Measurements from ENCODE around the gene ARHGAP19. TPM values are rescaled to one million over a fixed set of nuclear protein-coding genes. Genes with fewer than 3 reads are reported as not detected.

ARHGAP19 gene
- polyA plus RNA-seq, 1 donor = 17.2 TPM

- Histone ChIP-seq H3K27me3 (ENCODE audit: control insufficient read depth, insufficient read depth, low read length) (no peaks in the 10 kb centered on the region), H3K9me3 (ENCODE audit: control insufficient read depth, low read depth, low read length) (no peaks in the 10 kb centered on the region), H3K36me3 (ENCODE audit: control insufficient read depth, insufficient read depth, low read length) (peaks cover 8% of the 10 kb centered on the region), H3K4me3 (ENCODE audit: low read length) (no peak overlapping the region), H3K4me1 (ENCODE audit: control insufficient read depth, insufficient read depth, low read length) (peaks cover 22% of the 10 kb centered on the region), H3K27ac (ENCODE audit: low read length) (peak overlapping the region; percentile 50)
- 38% methylated on average over 2 of the region's 2 CpGs for WGBS (ENCODE audit: insufficient coverage, low lambda C conversion rate)
- DNase-seq = peak in 1 of 2 donors; percentile 60
Observed at GRCh38 chr10:97261183-97261582, 31.3 kb downstream of the ARHGAP19 start.

DNA sequence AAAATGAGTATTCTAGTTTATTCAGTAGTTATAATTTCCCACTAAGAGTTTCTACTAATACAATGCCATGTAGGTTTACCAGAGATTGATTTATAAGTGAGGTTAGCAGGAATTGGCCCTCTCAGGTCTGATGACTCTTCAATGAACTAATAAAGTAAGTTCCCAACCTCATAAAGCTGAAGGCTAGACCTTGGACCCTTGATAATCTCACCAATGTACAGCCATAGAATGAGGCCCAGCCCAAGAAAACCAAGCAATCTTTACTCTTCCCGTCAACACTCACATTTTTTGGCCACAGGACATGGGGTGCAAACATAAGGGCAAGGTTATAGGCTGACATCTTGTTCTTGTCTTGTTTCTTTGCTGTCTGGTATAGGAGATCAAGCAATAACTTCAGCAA, 33.3 kb downstream of the ARHGAP19 start:
- Histone ChIP-seq H3K4me1 (ENCODE audit: control insufficient read depth, insufficient read depth, low read length) (peaks cover 22% of the 10 kb centered on the region), H3K36me3 (ENCODE audit: control insufficient read depth, insufficient read depth, low read length) (peaks cover 23% of the 10 kb centered on the region), H3K27me3 (ENCODE audit: control insufficient read depth, insufficient read depth, low read length) (no peaks in the 10 kb centered on the region), H3K9me3 (ENCODE audit: control insufficient read depth, low read depth, low read length) (no peaks in the 10 kb centered on the region), H3K27ac (ENCODE audit: low read length) (peak overlapping the region; percentile 86), H3K4me3 (ENCODE audit: low read length) (no peak overlapping the region)
- DNase-seq = peak; percentile 84 to 96
- no CpG with 5 or more reads among the region's 1 CpG for WGBS (ENCODE audit: insufficient coverage, low lambda C conversion rate)

DNA sequence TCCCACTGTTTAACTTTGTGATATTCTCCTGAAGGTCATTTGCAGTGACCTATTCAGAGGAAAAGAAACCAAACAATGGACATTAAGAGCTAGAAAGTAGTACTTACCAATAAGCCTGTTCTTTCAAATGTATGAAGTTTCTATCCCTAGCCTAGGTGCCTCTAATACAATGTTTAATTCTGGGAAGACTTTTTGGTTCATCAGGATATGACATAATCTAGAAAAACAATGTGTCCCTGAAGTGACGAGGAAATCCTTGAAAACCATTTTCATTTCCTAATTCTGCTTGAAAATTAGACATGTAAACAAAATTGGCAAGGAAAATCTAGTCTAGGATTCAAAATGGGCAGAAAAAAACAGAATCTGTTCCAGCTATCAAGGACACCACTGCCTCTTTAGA, 36.1 kb downstream of the ARHGAP19 start:
- 100% methylated on average over 1 of the region's 1 CpG for WGBS (ENCODE audit: insufficient coverage, low lambda C conversion rate)
- no peak for DNase-seq
- Histone ChIP-seq H3K9me3 (ENCODE audit: control insufficient read depth, low read depth, low read length) (no peaks in the 10 kb centered on the region), H3K36me3 (ENCODE audit: control insufficient read depth, insufficient read depth, low read length) (peaks cover 21% of the 10 kb centered on the region), H3K4me3 (ENCODE audit: low read length) (no peak overlapping the region), H3K4me1 (ENCODE audit: control insufficient read depth, insufficient read depth, low read length) (peaks cover 17% of the 10 kb centered on the region), H3K27ac (ENCODE audit: low read length) (no peak overlapping the region), H3K27me3 (ENCODE audit: control insufficient read depth, insufficient read depth, low read length) (no peaks in the 10 kb centered on the region)

GRCh38 chr10:97255512-97256293, 36.7 kb downstream of the ARHGAP19 start:
- WGBS (ENCODE audit: insufficient coverage, low lambda C conversion rate) = 82% methylated on average over 3 of the region's 5 CpGs

GRCh38 chr10:97254694-97255093, 37.7 kb downstream of the ARHGAP19 start:
- no peak for DNase-seq
- Histone ChIP-seq H3K9me3 (ENCODE audit: control insufficient read depth, low read depth, low read length) (no peaks in the 10 kb centered on the region), H3K4me3 (ENCODE audit: low read length) (no peak overlapping the region), H3K27ac (ENCODE audit: low read length) (no peak overlapping the region), H3K27me3 (ENCODE audit: control insufficient read depth, insufficient read depth, low read length) (no peaks in the 10 kb centered on the region), H3K36me3 (ENCODE audit: control insufficient read depth, insufficient read depth, low read length) (peaks cover 23% of the 10 kb centered on the region), H3K4me1 (ENCODE audit: control insufficient read depth, insufficient read depth, low read length) (peaks cover 15% of the 10 kb centered on the region)
- WGBS (ENCODE audit: insufficient coverage, low lambda C conversion rate) = 92% methylated on average over 2 of the region's 3 CpGs

More at GRCh38 chr10:97255512-97256293, 36.7 kb downstream of the ARHGAP19 start:
- Histone ChIP-seq H3K4me1 (ENCODE audit: control insufficient read depth, insufficient read depth, low read length) (peaks cover 15% of the 10 kb centered on the region), H3K9me3 (ENCODE audit: control insufficient read depth, low read depth, low read length) (no peaks in the 10 kb centered on the region), H3K4me3 (ENCODE audit: low read length) (no peak overlapping the region), H3K27me3 (ENCODE audit: control insufficient read depth, insufficient read depth, low read length) (no peaks in the 10 kb centered on the region), H3K36me3 (ENCODE audit: control insufficient read depth, insufficient read depth, low read length) (peaks cover 23% of the 10 kb centered on the region), H3K27ac (ENCODE audit: low read length) (no peak overlapping the region)
- no peak for DNase-seq

DNA sequence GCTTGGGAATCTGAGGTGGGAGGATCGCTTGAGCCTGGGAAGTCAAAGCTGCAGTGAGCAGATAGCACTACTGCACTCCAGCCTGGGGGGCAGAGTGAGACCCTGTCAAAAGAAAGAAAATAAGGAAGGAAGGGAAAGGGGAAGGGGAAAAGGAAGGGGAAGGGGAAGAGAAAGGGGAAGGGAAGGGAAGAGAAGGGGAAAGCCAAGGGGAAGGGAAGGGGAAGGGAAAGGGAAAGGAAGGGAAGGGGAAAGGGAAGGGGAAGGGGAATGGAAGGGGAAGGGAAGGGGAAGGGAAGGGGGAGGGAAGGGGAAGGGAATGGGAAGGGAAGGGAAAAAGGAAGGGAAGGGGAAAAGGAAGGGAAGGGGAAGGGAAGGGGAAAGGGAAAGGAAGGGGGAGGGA, 41.5 kb downstream of the ARHGAP19 start:
- Histone ChIP-seq H3K4me1 (ENCODE audit: control insufficient read depth, insufficient read depth, low read length) (no peaks in the 10 kb centered on the region), H3K4me3 (ENCODE audit: low read length) (no peak overlapping the region), H3K9me3 (ENCODE audit: control insufficient read depth, low read depth, low read length) (no peaks in the 10 kb centered on the region), H3K27me3 (ENCODE audit: control insufficient read depth, insufficient read depth, low read length) (no peaks in the 10 kb centered on the region), H3K36me3 (ENCODE audit: control insufficient read depth, insufficient read depth, low read length) (peaks cover 22% of the 10 kb centered on the region), H3K27ac (ENCODE audit: low read length) (no peak overlapping the region)
- no CpG with 5 or more reads among the region's 1 CpG for WGBS (ENCODE audit: insufficient coverage, low lambda C conversion rate)
- DNase-seq = no peak

- no CpG with 5 or more reads among the region's 5 CpGs for WGBS (ENCODE audit: insufficient coverage, low lambda C conversion rate)
- Histone ChIP-seq H3K9me3 (ENCODE audit: control insufficient read depth, low read depth, low read length) (no peaks in the 10 kb centered on the region), H3K27ac (ENCODE audit: low read length) (no peak overlapping the region), H3K4me1 (ENCODE audit: control insufficient read depth, insufficient read depth, low read length) (no peaks in the 10 kb centered on the region), H3K27me3 (ENCODE audit: control insufficient read depth, insufficient read depth, low read length) (no peaks in the 10 kb centered on the region), H3K36me3 (ENCODE audit: control insufficient read depth, insufficient read depth, low read length) (peaks cover 31% of the 10 kb centered on the region), H3K4me3 (ENCODE audit: low read length) (no peak overlapping the region)
- DNase-seq = no peak
Observed at GRCh38 chr10:97243836-97244235, 48.6 kb downstream of the ARHGAP19 start.

GRCh38 chr10:97238855-97239254, 53.6 kb downstream of the ARHGAP19 start:
- Histone ChIP-seq H3K27me3 (ENCODE audit: control insufficient read depth, insufficient read depth, low read length) (no peaks in the 10 kb centered on the region), H3K4me1 (ENCODE audit: control insufficient read depth, insufficient read depth, low read length) (no peaks in the 10 kb centered on the region), H3K9me3 (ENCODE audit: control insufficient read depth, low read depth, low read length) (no peaks in the 10 kb centered on the region), H3K4me3 (ENCODE audit: low read length) (no peak overlapping the region), H3K27ac (ENCODE audit: low read length) (no peak overlapping the region), H3K36me3 (ENCODE audit: control insufficient read depth, insufficient read depth, low read length) (peaks cover 23% of the 10 kb centered on the region)
- no CpG with 5 or more reads among the region's 5 CpGs for WGBS (ENCODE audit: insufficient coverage, low lambda C conversion rate)
- no peak for DNase-seq

- DNase-seq = no peak
- 100% methylated on average over 2 of the region's 4 CpGs for WGBS (ENCODE audit: insufficient coverage, low lambda C conversion rate)
- H3K4me3 ChIP-seq (ENCODE audit: low read length) = no peak overlapping the region
- H3K27ac ChIP-seq (ENCODE audit: low read length) = no peak overlapping the region
- H3K4me1 ChIP-seq (ENCODE audit: control insufficient read depth, insufficient read depth, low read length) = no peaks in the 10 kb centered on the region
- H3K9me3 ChIP-seq (ENCODE audit: control insufficient read depth, low read depth, low read length) = no peaks in the 10 kb centered on the region
- H3K36me3 ChIP-seq (ENCODE audit: control insufficient read depth, insufficient read depth, low read length) = peaks cover 18% of the 10 kb centered on the region
- H3K27me3 ChIP-seq (ENCODE audit: control insufficient read depth, insufficient read depth, low read length) = no peaks in the 10 kb centered on the region
Observed at GRCh38 chr10:97235353-97235752, 57.1 kb downstream of the ARHGAP19 start.

- peaks cover 20% of the 10 kb centered on the region for H3K36me3 ChIP-seq (ENCODE audit: control insufficient read depth, insufficient read depth, low read length)
- no peak overlapping the region for H3K27ac ChIP-seq (ENCODE audit: low read length)
- no peak for DNase-seq
- H3K4me1 ChIP-seq (ENCODE audit: control insufficient read depth, insufficient read depth, low read length) = no peaks in the 10 kb centered on the region
- H3K9me3 ChIP-seq (ENCODE audit: control insufficient read depth, low read depth, low read length) = no peaks in the 10 kb centered on the region
- H3K4me3 ChIP-seq (ENCODE audit: low read length) = no peak overlapping the region
- no peaks in the 10 kb centered on the region for H3K27me3 ChIP-seq (ENCODE audit: control insufficient read depth, insufficient read depth, low read length)
- WGBS (ENCODE audit: insufficient coverage, low lambda C conversion rate) = no CpG with 5 or more reads among the region's 1 CpG
Observed at GRCh38 chr10:97234400-97234799, 58.0 kb downstream of the ARHGAP19 start.

DNA sequence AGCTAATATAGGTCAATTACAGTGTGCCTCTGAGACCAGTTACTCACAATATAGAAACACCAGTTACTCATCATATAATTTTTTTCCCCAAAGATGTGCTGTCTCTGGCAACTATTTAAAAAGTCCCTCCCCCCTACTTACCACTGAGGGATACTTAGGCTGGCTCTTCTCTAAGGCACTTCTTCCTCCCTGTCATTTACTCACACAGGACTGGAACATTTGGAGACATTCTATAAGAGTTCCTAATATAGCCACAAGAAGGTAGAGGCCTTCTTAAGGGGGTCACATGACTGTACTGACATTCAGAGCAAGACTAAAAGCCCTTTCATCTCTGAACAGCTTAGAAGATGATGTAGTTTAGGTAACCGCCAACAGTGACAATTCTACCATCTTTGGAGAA, 62.3 kb downstream of the ARHGAP19 start:
- 86% methylated on average over 1 of the region's 1 CpG for WGBS (ENCODE audit: insufficient coverage, low lambda C conversion rate)
- no peak overlapping the region for H3K27ac ChIP-seq (ENCODE audit: low read length)
- H3K4me1 ChIP-seq (ENCODE audit: control insufficient read depth, insufficient read depth, low read length) = no peaks in the 10 kb centered on the region
- H3K27me3 ChIP-seq (ENCODE audit: control insufficient read depth, insufficient read depth, low read length) = no peaks in the 10 kb centered on the region
- DNase-seq = no peak
- peaks cover 29% of the 10 kb centered on the region for H3K36me3 ChIP-seq (ENCODE audit: control insufficient read depth, insufficient read depth, low read length)
- no peak overlapping the region for H3K4me3 ChIP-seq (ENCODE audit: low read length)
- no peaks in the 10 kb centered on the region for H3K9me3 ChIP-seq (ENCODE audit: control insufficient read depth, low read depth, low read length)

All from large intestine (tissue), 3 donors.